Heart left ventricle (tissue), 16 donors: ENCODE measurements around the gene CACNA1G. TPM values are rescaled to one million over a fixed set of nuclear protein-coding genes. Genes with fewer than 3 reads are reported as not detected.

Source experiments
- ATAC-seq, 4 donors: fragments of 200-7000 bp; cut with Tn5 transposase; one replicate each; pipeline ENCODE4 v1.9.1; 2020 to 2022; ENCODE audit warnings: moderate library complexity in 4 of 4, mild to moderate bottlenecking in 3 of 4, moderate number of reproducible peaks in 1 of 4
- DNase-seq, 5 donors: peaks; one replicate each; pipeline ENCODE4 v3.0.0-alpha.2; 2020
- H3K27ac ChIP-seq, 12 donors: fragments of 200-600 bp; sonication (generic) in 4 of 12; one replicate each; pipeline versions ENCODE4 v1.5.0 to v1.8.0; 2016 to 2022; ENCODE audit warnings: mild to moderate bottlenecking in 2 of 12
- H3K27me3 ChIP-seq, 9 donors: fragments of 200-600 bp; sonication (generic) in 2 of 9; one replicate each; pipeline versions ENCODE4 v1.5.1 to v1.8.0; 2016 to 2022; ENCODE audit warnings: mild to moderate bottlenecking in 3 of 9
- H3K36me3 ChIP-seq, 9 donors: fragments of 200-600 bp; sonication (generic) in 2 of 9; one replicate each; pipeline versions ENCODE4 v1.5.0 to v1.8.0; 2018 to 2022; ENCODE audit warnings: mild to moderate bottlenecking in 2 of 9
- H3K4me1 ChIP-seq, 12 donors: fragments of 200-600 bp; sonication (generic) in 4 of 12; one replicate each; pipeline versions ENCODE4 v1.5.0 to v1.8.0; 2016 to 2022; ENCODE audit warnings: mild to moderate bottlenecking in 3 of 12
- H3K4me3 ChIP-seq, 12 donors: fragments of 200-600 bp; sonication (generic) in 4 of 12; one replicate each; pipeline versions ENCODE4 v1.5.0 to v1.8.0; 2017 to 2022; ENCODE audit warnings: mild to moderate bottlenecking in 9 of 12, moderate library complexity in 4 of 12
- H3K9me3 ChIP-seq, 12 donors: fragments of 200-600 bp; sonication (generic) in 4 of 12; one replicate each; pipeline versions ENCODE4 v1.5.0 to v1.8.0; 2016 to 2022; ENCODE audit warnings: mild to moderate bottlenecking in 1 of 12
- CTCF ChIP-seq, 12 donors: fragments of 200-600 bp; sonication (generic) in 4 of 12; IDR thresholded peaks; one replicate each; pipeline versions ENCODE4 v1.5.0 to v1.8.0; 2018 to 2022; ENCODE audit warnings: antibody characterized with exemption in 12 of 12, mild to moderate bottlenecking in 5 of 12
- POLR2A ChIP-seq, 2 donors: fragments of 450-650 bp; IDR thresholded peaks; one replicate each; pipeline ENCODE4 v1.6.1; 2017; ENCODE audit warnings: antibody characterized with exemption in 2 of 2, mild to moderate bottlenecking in 2 of 2, moderate library complexity in 2 of 2
- WGBS, 4 donors: extraction: QIAGEN DNeasy Blood & Tissue Kit in 2 of 4; methylation state at CpG; one replicate each; pipeline versions ENCODE4 v1.1.5 to v1.1.7; 2013 to 2018; 5-methylcytosine and 5-hydroxymethylcytosine counted together
- intact Hi-C, 10 donors: fragments of 100-400 bp; cut with DNase I; formaldehyde crosslinking; loops; one replicate each; pipeline versions ENCODE4 v1.11.1 to v1.14.2; 2022
- polyA plus RNA-seq, 2 donors: library from polyadenylated mRNA; stranded (reverse); fragments of 200-250 nt; gene quantifications; one replicate each; pipeline ENCODE4 v1.2.3, GENCODE V29; 2013
- total RNA-seq, 9 donors: library from RNA; depleted of rRNA in 2 of 9; stranded (reverse); fragments of >200 nt in 2 of 9; fragmentation: NEBNext Ultra II Directional in 3 of 9; extraction: Animal tissue kit (Norgen Biotek cat#: 25700) in 3 of 9; gene quantifications; one replicate each; pipeline versions ENCODE4 v1.1.0 to v1.2.4, GENCODE V29; 2016 to 2023
- donor health status: ischemic (EF 13 %, LVEDD 7.1; RV severe dilation, severe dysfunction).
- donor health status: healthy with polysubstance abuse.
- donor health status: DM: no; HTN: yes; CAD: no.
- donor health status: DM: no; HTN: no; CAD: no.
- donor health status: ischemic (EF 25% LVEDD 6.9; RV normal size, moderate dysfunction).
- donor health status: ischemic (EF 25% LVEDD 5.7; RV mildly dilated, moderate dysfunction).
- donor health status: healthy.
- donor health status: DM: yes; HTN: yes; CAD: no.
- donor health status: ischemic (EF 35%, LVEDD 5.7; RV mildly dilated, moderate dysfunction).
- donor health status: nonischemic (EF 11% LVEDD 7.7; RV severe dilation, severe dysfunction).
- donor health status: DM: yes; HTN: yes; CAD: no.
- donor health status: PGD.
- donor health status: ischemic (EF 29% LVEDD 5.4; RV normal size, mild dysfunction).
- donor health status: nonischemic (EF 23%, LVEDD 6.1; RV moderate dilation, normal function).

CACNA1G gene
- total and polyA plus RNA-seq, 11 donors = 0.02 to 0.48 (median 0.13) TPM; not detected in 1

- peak in 1 of 5 donors; percentile 64 for DNase-seq
- intact Hi-C loops = no loop called here
- TF ChIP-seq POLR2A (IDR thresholded peaks at IDR 0.05) (no peak), CTCF (IDR thresholded peaks at IDR 0.05) (no peak)
- peaks cover 3 to 52% (median 20%) of the 10 kb centered on the region in 12 donors for H3K4me1 ChIP-seq
- 44 to 60% (median 53%) methylated on average over 15 to 18 of the region's 18 CpGs for WGBS, 4 donors
- H3K36me3 ChIP-seq = no peaks in the 10 kb centered on the region
- no peaks in the 10 kb centered on the region for H3K9me3 ChIP-seq
- H3K4me3 ChIP-seq = no peak overlapping the region
- peak in 1 of 4 donors; percentile 21 for ATAC-seq
- no peaks in the 10 kb centered on the region for H3K27me3 ChIP-seq
- H3K27ac ChIP-seq = peak overlapping the region in 7 of 12 donors; percentile 4 to 44 (median 28)
Measured at GRCh38 chr17:50588391-50589049, 28.0 kb downstream of the CACNA1G start.

- H3K4me1 ChIP-seq = peaks cover 3 to 47% (median 20%) of the 10 kb centered on the region in 12 donors
- intact Hi-C loops = no loop called here
- H3K36me3 ChIP-seq = no peaks in the 10 kb centered on the region
- H3K27ac ChIP-seq = peak overlapping the region in 7 of 12 donors; percentile 22 to 50 (median 31)
- 40 to 49% (median 43%) methylated on average over 10 of the region's 10 CpGs for WGBS, 4 donors
- H3K27me3 ChIP-seq = no peaks in the 10 kb centered on the region
- no peaks in the 10 kb centered on the region for H3K9me3 ChIP-seq
- TF ChIP-seq POLR2A (IDR thresholded peaks at IDR 0.05) = no peak
- no peak for TF ChIP-seq CTCF (IDR thresholded peaks at IDR 0.05)
- DNase-seq (no peak), ATAC-seq (no peak)
- no peak overlapping the region for H3K4me3 ChIP-seq
Measured at GRCh38 chr17:50589095-50589705, 28.7 kb downstream of the CACNA1G start.

- H3K4me1 ChIP-seq = peaks cover 3 to 41% (median 20%) of the 10 kb centered on the region in 12 donors
- TF ChIP-seq CTCF (IDR thresholded peaks at IDR 0.05) = no peak
- no peak for TF ChIP-seq POLR2A (IDR thresholded peaks at IDR 0.05)
- H3K27ac ChIP-seq = no peak overlapping the region
- no peak for ATAC-seq
- WGBS, 4 donors = 96 to 99% (median 96%) methylated on average over 9 to 24 of the region's 24 CpGs
- H3K27me3 ChIP-seq = no peaks in the 10 kb centered on the region
- H3K4me3 ChIP-seq = no peak overlapping the region
- H3K9me3 ChIP-seq = no peaks in the 10 kb centered on the region
- DNase-seq = no peak
- intact Hi-C loops = no loop called here
- H3K36me3 ChIP-seq = no peaks in the 10 kb centered on the region
Measured at GRCh38 chr17:50590946-50591737, 30.6 kb downstream of the CACNA1G start.

GRCh38 chr17:50593321-50593720, 32.8 kb downstream of the CACNA1G start:
- H3K9me3 ChIP-seq = no peaks in the 10 kb centered on the region
- H3K4me1 ChIP-seq = peaks cover 3 to 32% (median 20%) of the 10 kb centered on the region in 12 donors
- no peak overlapping the region for H3K4me3 ChIP-seq
- intact Hi-C loops = no loop called here
- peak in 4 of 5 donors; percentile 33 to 83 (median 52) for DNase-seq
- no peak for TF ChIP-seq CTCF (IDR thresholded peaks at IDR 0.05)
- TF ChIP-seq POLR2A (IDR thresholded peaks at IDR 0.05) = no peak
- H3K27me3 ChIP-seq = no peaks in the 10 kb centered on the region
- H3K27ac ChIP-seq = peak overlapping the region in 1 of 12 donors; percentile 24
- no peaks in the 10 kb centered on the region for H3K36me3 ChIP-seq
- ATAC-seq = peak; percentile 15 to 75 (median 46)
- 38 to 66% (median 48%) methylated on average over 6 to 10 of the region's 10 CpGs for WGBS, 4 donors
